GM12892 (cell line): ENCODE data around the gene ATP6V0A1.

Experiments used
- POLR2A ChIP-seq: IDR thresholded peaks from 2 replicates; pipeline ENCODE4 v1.6.1; 2011; ENCODE audit warnings: low read depth, low read length, control low read depth
- POLR2AphosphoS5 ChIP-seq: IDR thresholded peaks from 2 replicates; pipeline ENCODE4 v1.6.1; 2011; ENCODE audit warnings: low read depth, low read length, control low read depth

DNA sequence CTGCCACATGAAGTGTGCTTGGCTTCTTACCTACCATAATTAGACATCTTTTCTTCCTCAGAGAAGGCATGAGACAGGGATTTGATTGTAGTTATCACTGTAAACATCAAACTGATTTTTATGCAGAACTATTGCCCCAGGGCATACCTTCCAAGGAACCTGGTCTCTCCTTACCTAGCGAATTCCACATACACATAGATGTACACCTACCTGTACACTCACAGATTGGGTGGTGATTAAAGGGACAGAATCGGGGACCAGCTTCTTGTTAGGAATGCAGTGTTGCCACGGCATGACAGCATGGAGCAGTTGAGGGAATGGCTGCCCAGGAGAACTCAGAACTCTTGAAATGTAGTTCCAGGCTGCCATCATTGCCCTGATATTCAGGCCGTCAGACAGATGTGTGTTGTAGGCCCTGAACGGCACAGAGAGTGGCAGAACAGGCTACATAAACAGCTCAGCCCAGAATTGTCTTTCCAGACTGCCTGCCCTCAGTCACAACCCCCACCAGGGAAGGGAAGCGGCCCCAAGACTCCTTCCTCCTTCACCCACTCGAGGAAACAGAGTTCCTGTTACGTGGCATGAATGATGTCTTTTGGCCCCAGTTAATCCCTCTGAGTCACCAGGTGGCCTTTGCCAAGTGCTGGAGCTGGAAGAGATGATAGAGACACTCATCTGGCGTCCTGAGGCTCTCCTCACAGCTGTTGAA is 59.5 kb downstream of the ATP6V0A1 start:
- TF ChIP-seq POLR2A = no peak
- no peak for TF ChIP-seq POLR2AphosphoS5
